ENCODE data around the gene COL6A5.

The COL6A5 gene

GRCh38 chr3:130480736-130481135, 135.3 kb downstream of the COL6A5 start:
- peak; percentile 59 for DNase-seq (ENCODE audit: low read depth)
- TF ChIP-seq, protein P1, sequence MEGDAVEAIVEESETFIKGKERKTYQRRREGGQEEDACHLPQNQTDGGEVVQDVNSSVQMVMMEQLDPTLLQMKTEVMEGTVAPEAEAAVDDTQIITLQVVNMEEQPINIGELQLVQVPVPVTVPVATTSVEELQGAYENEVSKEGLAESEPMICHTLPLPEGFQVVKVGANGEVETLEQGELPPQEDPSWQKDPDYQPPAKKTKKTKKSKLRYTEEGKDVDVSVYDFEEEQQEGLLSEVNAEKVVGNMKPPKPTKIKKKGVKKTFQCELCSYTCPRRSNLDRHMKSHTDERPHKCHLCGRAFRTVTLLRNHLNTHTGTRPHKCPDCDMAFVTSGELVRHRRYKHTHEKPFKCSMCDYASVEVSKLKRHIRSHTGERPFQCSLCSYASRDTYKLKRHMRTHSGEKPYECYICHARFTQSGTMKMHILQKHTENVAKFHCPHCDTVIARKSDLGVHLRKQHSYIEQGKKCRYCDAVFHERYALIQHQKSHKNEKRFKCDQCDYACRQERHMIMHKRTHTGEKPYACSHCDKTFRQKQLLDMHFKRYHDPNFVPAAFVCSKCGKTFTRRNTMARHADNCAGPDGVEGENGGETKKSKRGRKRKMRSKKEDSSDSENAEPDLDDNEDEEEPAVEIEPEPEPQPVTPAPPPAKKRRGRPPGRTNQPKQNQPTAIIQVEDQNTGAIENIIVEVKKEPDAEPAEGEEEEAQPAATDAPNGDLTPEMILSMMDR (IDR thresholded peaks at IDR 0.05; ENCODE audit: low read length, missing control alignments), result peak; percentile 45
- H3K4me3 ChIP-seq (replicated peaks; ENCODE audit: low read depth, low read length), result no peak overlapping the region

GRCh38 chr3:130488288-130488687, 142.8 kb downstream of the COL6A5 start:
- no peak overlapping the region for H3K4me3 ChIP-seq (replicated peaks; ENCODE audit: low read depth, low read length)
- TF ChIP-seq, protein P1 (IDR thresholded peaks at IDR 0.05; ENCODE audit: low read length, missing control alignments), result no peak
- DNase-seq (ENCODE audit: low read depth), result no peak

GRCh38 chr3:130488769-130489450, 143.4 kb downstream of the COL6A5 start:
- TF ChIP-seq, protein P1 (IDR thresholded peaks at IDR 0.05; ENCODE audit: low read length, missing control alignments), result no peak
- no peak overlapping the region for H3K4me3 ChIP-seq (replicated peaks; ENCODE audit: low read depth, low read length)
- DNase-seq (ENCODE audit: low read depth), result no peak

DNA sequence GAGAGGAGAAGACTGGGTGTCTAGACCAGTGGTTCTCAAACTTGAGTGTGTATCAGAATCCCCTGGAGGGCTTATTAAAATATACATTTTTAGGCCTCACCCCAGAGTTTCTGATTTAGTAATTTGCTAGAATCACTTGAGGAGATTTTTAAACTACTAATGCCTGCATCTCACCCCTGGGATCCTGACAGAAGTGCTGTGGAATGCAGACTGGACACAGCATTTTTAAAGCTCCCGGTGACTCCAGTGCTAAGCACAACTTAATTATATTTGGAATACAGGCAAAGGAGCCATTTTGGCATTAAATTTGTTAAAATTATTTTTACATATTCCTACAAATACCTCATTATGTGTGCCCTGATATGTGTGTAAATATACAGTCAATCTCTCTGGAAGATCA, 144.8 kb downstream of the COL6A5 start:
- DNase-seq (ENCODE audit: low read depth), result no peak
- TF ChIP-seq, protein P1 (IDR thresholded peaks at IDR 0.05; ENCODE audit: low read length, missing control alignments), result no peak
- no peak overlapping the region for H3K4me3 ChIP-seq (replicated peaks; ENCODE audit: low read depth, low read length)

DNA sequence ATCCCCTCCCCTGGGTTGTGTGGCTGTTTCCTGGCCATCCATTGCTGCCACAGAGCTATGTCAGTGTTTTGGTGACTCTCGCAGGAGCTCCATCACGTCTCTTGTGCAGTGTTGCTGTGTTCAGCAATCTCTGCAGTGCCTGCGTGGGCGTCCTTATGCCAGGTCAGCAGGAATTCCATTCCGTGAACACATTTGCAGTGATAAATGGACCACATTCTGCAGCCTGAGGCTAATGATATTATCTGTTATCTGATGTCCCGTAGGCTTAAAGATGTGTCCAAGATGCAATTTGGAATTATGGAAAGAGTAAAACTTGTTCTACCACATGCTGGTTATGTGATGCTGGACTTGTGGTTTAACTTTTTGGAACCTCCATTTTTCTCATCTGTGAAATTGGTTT, 146.0 kb downstream of the COL6A5 start:
- TF ChIP-seq, protein P1 (IDR thresholded peaks at IDR 0.05; ENCODE audit: low read length, missing control alignments), result no peak
- DNase-seq (ENCODE audit: low read depth), result no peak
- H3K4me3 ChIP-seq (replicated peaks; ENCODE audit: low read depth, low read length), result no peak overlapping the region

GRCh38 chr3:130504701-130505100, 159.2 kb downstream of the COL6A5 start:
- DNase-seq (ENCODE audit: low read depth), result no peak
- H3K4me3 ChIP-seq (replicated peaks; ENCODE audit: low read depth, low read length), result no peak overlapping the region
- TF ChIP-seq, protein P1 (IDR thresholded peaks at IDR 0.05; ENCODE audit: low read length, missing control alignments), result no peak

- no peak for DNase-seq (ENCODE audit: low read depth)
These were observed 160.6 kb downstream of the COL6A5 start for GRCh38 chr3:130506031-130506430.

More at GRCh38 chr3:130506031-130506430, 160.6 kb downstream of the COL6A5 start:
- no peak overlapping the region for H3K4me3 ChIP-seq (replicated peaks; ENCODE audit: low read depth, low read length)
- TF ChIP-seq, protein P1 (IDR thresholded peaks at IDR 0.05; ENCODE audit: low read length, missing control alignments), result no peak

Measured in fibroblast of pulmonary artery (primary cell).